ENCODE results near the gene TCF19.
A peak's percentile ranks its signal among the peaks of the same experiment; 100 is the strongest.

The TCF19 gene

GRCh38 chr6:31128093-31128676 lies 30.2 kb upstream of the TCF19 start:
- DNase-seq (ENCODE audit: low spot score), result peak; percentile 73

- DNase-seq (ENCODE audit: low spot score), result no peak
Measured at GRCh38 chr6:31129130-31129529, 29.3 kb upstream of the TCF19 start.

GRCh38 chr6:31130751-31131150 lies 27.6 kb upstream of the TCF19 start:
- no peak for DNase-seq (ENCODE audit: low spot score)

- no peak for DNase-seq (ENCODE audit: low spot score)
Measured at GRCh38 chr6:31131595-31131994, 26.8 kb upstream of the TCF19 start.

- no peak for DNase-seq (ENCODE audit: low spot score)
Measured at GRCh38 chr6:31132806-31133205, 25.6 kb upstream of the TCF19 start.

GRCh38 chr6:31135710-31136109 lies 22.7 kb upstream of the TCF19 start:
- DNase-seq (ENCODE audit: low spot score), result no peak

- DNase-seq (ENCODE audit: low spot score), result no peak
Measured at GRCh38 chr6:31138982-31139381, 19.4 kb upstream of the TCF19 start, which contains the start of gene PSORS1C2. Gene PSORS1C2 (minus strand): TSS chr6:31139066. CDS start chr6:31139026, 40 bp downstream.

GRCh38 chr6:31139599-31139998 lies 18.8 kb upstream of the TCF19 start:
- DNase-seq (ENCODE audit: low spot score), result no peak

GRCh38 chr6:31140643-31141042 lies 17.7 kb upstream of the TCF19 start:
- no peak for DNase-seq (ENCODE audit: low spot score)

- DNase-seq (ENCODE audit: low spot score), result no peak
Measured at GRCh38 chr6:31142361-31142761, 16.0 kb upstream of the TCF19 start.

GRCh38 chr6:31143148-31143547 lies 15.2 kb upstream of the TCF19 start:
- DNase-seq (ENCODE audit: low spot score), result no peak

GRCh38 chr6:31144296-31144969 lies 14.0 kb upstream of the TCF19 start:
- DNase-seq (ENCODE audit: low spot score), result no peak

GRCh38 chr6:31144970-31145340 lies 13.4 kb upstream of the TCF19 start:
- DNase-seq (ENCODE audit: low spot score), result no peak

GRCh38 chr6:31145386-31145785 lies 13.0 kb upstream of the TCF19 start:
- no peak for DNase-seq (ENCODE audit: low spot score)

- no peak for DNase-seq (ENCODE audit: low spot score)
Measured at GRCh38 chr6:31149827-31150447, 8.5 kb upstream of the TCF19 start.

GRCh38 chr6:31152781-31153180 lies 5.6 kb upstream of the TCF19 start:
- DNase-seq (ENCODE audit: low spot score), result no peak

GRCh38 chr6:31154436-31154835 lies 4.0 kb upstream of the TCF19 start:
- DNase-seq (ENCODE audit: low spot score), result no peak

GRCh38 chr6:31156641-31157040 lies 1.7 kb upstream of the TCF19 start:
- DNase-seq (ENCODE audit: low spot score), result no peak

GRCh38 chr6:31157513-31158139 lies 763 bp upstream of the TCF19 start, which contains the start of gene CCHCR1:
Gene CCHCR1 (minus strand): TSS chr6:31157802. CDS start chr6:31157600, 202 bp downstream.
- no peak for DNase-seq (ENCODE audit: low spot score)

- peak; percentile 46 for DNase-seq (ENCODE audit: low spot score)
Measured at GRCh38 chr6:31158863-31159855, 770 bp downstream of the TCF19 start.

GRCh38 chr6:31161216-31162126 lies 3.1 kb downstream of the TCF19 start:
- DNase-seq (ENCODE audit: low spot score), result no peak

Data from activated CD4-positive, alpha-beta T cell treated with anti-CD3 and anti-CD28 coated beads, Interleukin-2, Interleukin-4, amounts not matched to agents 100 ng/mL and 50 ng/mL, durations not matched to agents 16 hours and 8 hours (primary cell).